Endometrium (tissue), 2 donors: ENCODE data around the gene SYTL3.
"Not testable (repeated sequence)": the region's sequence is repeated elsewhere in the genome, so short reads cannot be mapped to it uniquely, and the experiment has no call there.

ENCODE experiments used
- FAIRE-seq: peaks from 2 replicates; lab custom pipeline; 2012; peaks lifted over from hg19 to GRCh38; lab: Jason Lieb, UNC
- donor health status: control.
- donor health status: control.

Gene SYTL3

GRCh38 chr6:158662607-158662953, 12.7 kb downstream of the SYTL3 start:
- no peak for FAIRE-seq

GRCh38 chr6:158662954-158663624, 13.2 kb downstream of the SYTL3 start:
- no peak for FAIRE-seq

GRCh38 chr6:158663625-158664165, 13.8 kb downstream of the SYTL3 start:
- FAIRE-seq, result no peak

- FAIRE-seq, result no peak
Measured at GRCh38 chr6:158665332-158665731, 15.5 kb downstream of the SYTL3 start.

GRCh38 chr6:158666628-158667359, 16.9 kb downstream of the SYTL3 start:
- no peak for FAIRE-seq

- no peak for FAIRE-seq
Measured at GRCh38 chr6:158667360-158667981, 17.6 kb downstream of the SYTL3 start.

- FAIRE-seq, result no peak
Measured at GRCh38 chr6:158668707-158669103, 18.9 kb downstream of the SYTL3 start.

GRCh38 chr6:158669145-158670035, 19.5 kb downstream of the SYTL3 start:
- no peak for FAIRE-seq

- not testable (repeated sequence) for FAIRE-seq
Measured at GRCh38 chr6:158672119-158672518, 22.3 kb downstream of the SYTL3 start.

- no peak for FAIRE-seq
Measured at GRCh38 chr6:158672726-158673125, 22.9 kb downstream of the SYTL3 start.

GRCh38 chr6:158674342-158675131, 24.7 kb downstream of the SYTL3 start:
- FAIRE-seq, result no peak

- not testable (repeated sequence) for FAIRE-seq
Measured at GRCh38 chr6:158677094-158677493, 27.2 kb downstream of the SYTL3 start.

GRCh38 chr6:158677906-158678578, 28.2 kb downstream of the SYTL3 start:
- no peak for FAIRE-seq

GRCh38 chr6:158680015-158680414, 30.2 kb downstream of the SYTL3 start:
- no peak for FAIRE-seq

GRCh38 chr6:158680481-158680880, 30.6 kb downstream of the SYTL3 start:
- no peak for FAIRE-seq

GRCh38 chr6:158684311-158684710, 34.5 kb downstream of the SYTL3 start:
- no peak for FAIRE-seq

GRCh38 chr6:158684745-158685324, 35.0 kb downstream of the SYTL3 start:
- no peak for FAIRE-seq

- FAIRE-seq, result no peak
Measured at GRCh38 chr6:158686311-158686710, 36.5 kb downstream of the SYTL3 start.

- no peak for FAIRE-seq
Measured at GRCh38 chr6:158686791-158687381, 37.0 kb downstream of the SYTL3 start.

- FAIRE-seq, result no peak
Measured at GRCh38 chr6:158687506-158687905, 37.7 kb downstream of the SYTL3 start.
